Stomach (tissue), 4 donors: ENCODE measurements around the gene TCF7.

ENCODE experiments used
- POLR2AphosphoS5 ChIP-seq, 3 donors: sonication (generic); formaldehyde crosslinking; IDR thresholded peaks; one replicate each; pipeline ENCODE4 v1.6.1; 2016; ENCODE audit warnings: antibody characterized with exemption in 3 of 3
- TF ChIP-seq, protein P1 (sequence below), 7 experiments: fragments of 450-650 bp in 4 of 7; fragments of 200-600 bp in 3 of 7; sonication (generic) in 3 of 7; IDR thresholded peaks; one replicate each; pipeline ENCODE4 v1.5.1; 2016 to 2019; ENCODE audit warnings: antibody characterized with exemption in 7 of 7, control low read depth in 2 of 7, mild to moderate bottlenecking in 1 of 7

- TF ChIP-seq, protein P1, sequence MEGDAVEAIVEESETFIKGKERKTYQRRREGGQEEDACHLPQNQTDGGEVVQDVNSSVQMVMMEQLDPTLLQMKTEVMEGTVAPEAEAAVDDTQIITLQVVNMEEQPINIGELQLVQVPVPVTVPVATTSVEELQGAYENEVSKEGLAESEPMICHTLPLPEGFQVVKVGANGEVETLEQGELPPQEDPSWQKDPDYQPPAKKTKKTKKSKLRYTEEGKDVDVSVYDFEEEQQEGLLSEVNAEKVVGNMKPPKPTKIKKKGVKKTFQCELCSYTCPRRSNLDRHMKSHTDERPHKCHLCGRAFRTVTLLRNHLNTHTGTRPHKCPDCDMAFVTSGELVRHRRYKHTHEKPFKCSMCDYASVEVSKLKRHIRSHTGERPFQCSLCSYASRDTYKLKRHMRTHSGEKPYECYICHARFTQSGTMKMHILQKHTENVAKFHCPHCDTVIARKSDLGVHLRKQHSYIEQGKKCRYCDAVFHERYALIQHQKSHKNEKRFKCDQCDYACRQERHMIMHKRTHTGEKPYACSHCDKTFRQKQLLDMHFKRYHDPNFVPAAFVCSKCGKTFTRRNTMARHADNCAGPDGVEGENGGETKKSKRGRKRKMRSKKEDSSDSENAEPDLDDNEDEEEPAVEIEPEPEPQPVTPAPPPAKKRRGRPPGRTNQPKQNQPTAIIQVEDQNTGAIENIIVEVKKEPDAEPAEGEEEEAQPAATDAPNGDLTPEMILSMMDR (IDR thresholded peaks at IDR 0.05): no peak
- no peak for TF ChIP-seq POLR2AphosphoS5 (IDR thresholded peaks at IDR 0.05)
Measured at GRCh38 chr5:134131578-134132350, 17.3 kb downstream of the TCF7 start.
